HepG2 (cell line): ENCODE measurements around the gene FAM181A.

Source experiments
- CHD2 ChIP-seq: IDR thresholded peaks from 2 replicates; pipeline ENCODE4 v1.6.1; 2011; ENCODE audit warnings: low read depth, low read length, improper control_type of control experiment
- EP300 ChIP-seq, 3 experiments: sonication (generic) in 1 of 3; formaldehyde crosslinking in 1 of 3; IDR thresholded peaks; 2 replicates each; pipeline versions ENCODE4 v1.5.1 to v1.6.1; 2011 to 2020; ENCODE audit warnings: low read depth in 2 of 3, low read length in 2 of 3, borderline replicate concordance in 1 of 3, improper control_type of control experiment in 1 of 3, mild to moderate bottlenecking in 1 of 3, missing genetic modification reagents in 1 of 3, moderate library complexity in 1 of 3
- HDAC6 ChIP-seq: fragments of 200-600 bp; sonication (generic); IDR thresholded peaks from 2 replicates; pipeline ENCODE4 v1.7.0; 2017; ENCODE audit warnings: mild to moderate bottlenecking, antibody characterized with exemption, low read length, low read depth
- MYC ChIP-seq: sonication (generic); formaldehyde crosslinking; IDR thresholded peaks from 2 replicates; pipeline ENCODE4 v1.9.0; 2021; ENCODE audit warnings: missing genetic modification reagents, borderline replicate concordance
- NFYB ChIP-seq: sonication (generic); formaldehyde crosslinking; IDR thresholded peaks from 2 replicates; pipeline ENCODE4 v1.4.0; 2020; ENCODE audit warnings: missing genetic modification reagents
- SMARCE1 ChIP-seq: fragments of 450-650 bp; IDR thresholded peaks from 2 replicates; pipeline ENCODE4 v1.6.1; 2017; ENCODE audit warnings: borderline replicate concordance
- ZNF772 ChIP-seq: sonication (generic); formaldehyde crosslinking; IDR thresholded peaks from 2 replicates; pipeline ENCODE4 v1.5.0; 2020; ENCODE audit warnings: mild to moderate bottlenecking, missing genetic modification reagents

DNA sequence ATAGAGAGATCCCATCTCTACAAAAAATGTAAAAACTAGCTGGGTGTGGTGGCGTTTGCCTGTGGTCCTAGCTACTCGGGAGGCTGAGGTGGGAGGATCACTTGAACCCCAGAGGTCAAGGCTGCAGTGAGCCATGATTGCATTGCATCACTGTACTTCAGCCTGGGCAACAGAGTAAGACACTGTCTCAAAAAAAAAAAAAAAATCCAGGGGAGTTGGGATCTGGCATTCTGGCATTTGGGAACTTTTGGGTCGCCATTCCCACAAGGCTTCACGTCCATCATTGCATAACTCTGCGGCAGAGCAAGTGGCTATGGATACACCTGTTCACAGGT is 34.7 kb upstream of the FAM181A start:
- TF ChIP-seq ZNF772 (CRISPR knock-in tag) (no peak), MYC (CRISPR knock-in tag) (no peak), SMARCE1 (no peak), EP300 (IDR thresholded peaks at IDR 0.05; ENCODE audit: low read depth in 2 of 2, low read length in 2 of 2) (no peak), EP300 (CRISPR knock-in tag; IDR thresholded peaks at IDR 0.05; ENCODE audit: borderline replicate concordance) (no peak), CHD2 (no peak), HDAC6 (no peak), NFYB (no peak)
